Right lobe of liver (tissue), 4 donors: Measurements from ENCODE around the gene DNAJB6.

Experiments used
- CTCF ChIP-seq, 4 donors: fragments of 200-600 bp in 3 of 4; fragments of 450-650 bp in 1 of 4; IDR thresholded peaks; one replicate each; pipeline versions ENCODE4 v1.5.1 to v1.8.0; 2016 to 2022; ENCODE audit warnings: antibody characterized with exemption in 4 of 4, mild to moderate bottlenecking in 2 of 4
- POLR2A ChIP-seq: fragments of 450-650 bp; IDR thresholded peaks from one replicate; pipeline ENCODE4 v1.6.1; 2017; ENCODE audit warnings: antibody characterized with exemption, mild to moderate bottlenecking
- donor health status: DM: no; HTN: no; CAD: no.
- donor health status: DM: no; HTN: no; CAD: no.
- donor health status: DM: no; HTN: yes; CAD: no.

DNA sequence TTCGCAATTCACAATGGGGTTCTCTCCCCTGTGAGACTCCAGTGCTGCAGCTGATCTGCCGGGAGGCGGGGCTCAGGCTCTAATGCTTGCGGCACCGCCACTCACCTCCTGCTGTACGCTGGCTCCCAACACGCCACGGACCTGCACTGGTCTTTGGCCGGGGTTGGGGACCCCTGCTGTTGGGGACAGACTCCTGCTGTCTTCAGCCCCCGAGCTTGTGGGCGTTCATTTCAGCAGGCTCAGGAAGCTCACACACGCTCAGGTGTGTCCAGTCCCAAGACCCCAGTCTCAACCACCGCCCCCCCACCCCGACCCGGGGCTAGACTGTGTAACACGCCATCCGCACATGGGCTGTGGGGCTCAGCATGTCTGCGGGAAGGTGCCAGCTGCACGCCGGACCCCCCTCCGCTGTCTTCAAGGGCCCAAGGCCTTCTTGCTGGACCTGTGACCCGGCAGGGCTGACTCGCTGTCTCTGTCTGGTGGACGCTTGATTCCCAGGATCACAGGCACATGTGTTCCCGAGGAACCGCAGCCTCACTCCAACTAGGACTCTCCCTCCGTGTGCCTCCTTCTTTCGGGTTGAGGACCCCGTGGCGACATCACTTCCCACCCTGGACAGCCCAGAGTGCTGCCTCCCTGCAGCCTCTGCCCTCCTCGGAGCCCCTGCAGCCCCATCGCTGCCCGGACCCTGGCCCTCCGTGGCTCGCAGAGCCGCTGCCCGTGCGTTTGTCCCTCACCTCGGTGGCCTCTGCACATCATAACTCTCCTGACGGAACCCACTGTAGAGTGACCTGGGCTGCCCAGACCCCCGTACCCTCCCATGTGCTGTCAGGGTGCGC, 106.4 kb downstream of the DNAJB6 start:
- TF ChIP-seq CTCF (IDR thresholded peaks at IDR 0.05): no peak
- TF ChIP-seq POLR2A: no peak
